GM23248 (cell line): Measurements from ENCODE around the gene CLEC16A. TPM values are rescaled to one million over a fixed set of nuclear protein-coding genes. Genes with fewer than 3 reads are reported as not detected.

Source experiments
- DNase-seq: peaks from one replicate; pipeline ENCODE4 v3.0.0-alpha.2; 2015
- H2AFZ ChIP-seq: fragments of 200-600 bp; sonication (generic); 2 replicates; pipeline ENCODE4 v1.6.1; 2016; ENCODE audit warnings: antibody characterized with exemption
- H3F3A ChIP-seq: fragments of 200-600 bp; sonication (generic); 2 replicates; pipeline ENCODE4 v1.6.1; 2016; ENCODE audit warnings: mild to moderate bottlenecking, antibody characterized with exemption, mixed run types; ENCODE audit not compliant: insufficient read depth
- H3K27ac ChIP-seq: fragments of 200-600 bp; sonication (generic); 2 replicates; pipeline ENCODE4 v1.5.1; 2016; ENCODE audit warnings: mild to moderate bottlenecking
- H3K27me3 ChIP-seq: fragments of 200-600 bp; sonication (generic); replicated peaks from 2 replicates; pipeline ENCODE4 v1.6.1; 2016; ENCODE audit warnings: mild to moderate bottlenecking; ENCODE audit not compliant: insufficient read depth
- H3K36me3 ChIP-seq: fragments of 200-600 bp; sonication (generic); 2 replicates; pipeline ENCODE4 v1.6.1; 2016; ENCODE audit warnings: low read depth, mild to moderate bottlenecking
- H3K4me1 ChIP-seq: fragments of 200-600 bp; sonication (generic); 2 replicates; pipeline ENCODE4 v1.6.1; 2016; ENCODE audit warnings: mild to moderate bottlenecking; ENCODE audit not compliant: insufficient read depth
- H3K4me2 ChIP-seq: fragments of 200-600 bp; sonication (generic); one replicate; pipeline ENCODE4 v1.6.1; 2016; ENCODE audit warnings: mild to moderate bottlenecking; ENCODE audit not compliant: unreplicated experiment
- H3K4me3 ChIP-seq: fragments of 200-600 bp; sonication (generic); 2 replicates; pipeline ENCODE4 v1.5.1; 2016; ENCODE audit warnings: mild to moderate bottlenecking
- H3K79me2 ChIP-seq: fragments of 200-600 bp; sonication (generic); 2 replicates; pipeline ENCODE4 v1.6.1; 2016; ENCODE audit warnings: mild to moderate bottlenecking; ENCODE audit not compliant: insufficient read depth
- H3K9ac ChIP-seq: fragments of 200-600 bp; sonication (generic); 2 replicates; pipeline ENCODE4 v1.6.1; 2016; ENCODE audit warnings: mild to moderate bottlenecking
- H3K9me2 ChIP-seq: fragments of 200-600 bp; sonication (generic); 2 replicates; pipeline ENCODE4 v1.6.1; 2016; ENCODE audit warnings: mixed run types, mild to moderate bottlenecking, moderate library complexity; ENCODE audit not compliant: insufficient read depth
- H3K9me3 ChIP-seq: fragments of 200-600 bp; sonication (generic); one replicate; pipeline ENCODE4 v1.6.1; 2017; ENCODE audit warnings: low read depth
- H4K20me1 ChIP-seq: fragments of 200-600 bp; sonication (generic); 2 replicates; pipeline ENCODE4 v1.6.0; 2016; ENCODE audit not compliant: insufficient read depth
- EZH2 ChIP-seq: fragments of 200-600 bp; sonication (generic); IDR thresholded peaks from 2 replicates; pipeline ENCODE4 v1.6.1; 2018; ENCODE audit warnings: antibody characterized with exemption, mild to moderate bottlenecking; ENCODE audit not compliant: insufficient read depth, poor library complexity, severe bottlenecking
- EZH2phosphoT487 ChIP-seq: fragments of 200-600 bp; sonication (generic); IDR thresholded peaks from 2 replicates; pipeline ENCODE4 v1.6.1; 2018; ENCODE audit warnings: antibody characterized with exemption, moderate library complexity, mild to moderate bottlenecking, low read depth; ENCODE audit not compliant: insufficient read depth
- WGBS, 2 experiments: methylation state at CpG; one replicate each; pipeline ENCODE4 v1.1.6; 2015 to 2017; ENCODE audit warnings: low lambda C conversion rate in 2 of 2, low coverage in 1 of 2; ENCODE audit errors: missing lambda C conversion rate in 2 of 2; 5-methylcytosine and 5-hydroxymethylcytosine counted together
- in situ Hi-C: fragments of 300-500 bp; cut with MboI; formaldehyde crosslinking; loops from 2 replicates; pipeline ENCODE4 v1.15.0; 2020
- polyA plus RNA-seq: library from polyadenylated mRNA; unstranded; fragments of >200 nt; fragmentation: Nextera tagmentation; extraction: Ambion mirVana; gene quantifications from 2 replicates; pipeline ENCODE4 v1.2.1, GENCODE V29; 2016
- total RNA-seq: library from RNA; depleted of rRNA; stranded (reverse); fragments of >200 nt; shearing (Covaris generic); gene quantifications from 2 replicates; pipeline ENCODE4 v1.2.3, GENCODE V29; 2014

Gene CLEC16A
- total and polyA plus RNA-seq, 2 experiments from 2014 or later, result 13.2 to 21.4 TPM

GRCh38 chr16:11108466-11108805, 164.1 kb downstream of the CLEC16A start:
- no peaks in the 10 kb centered on the region for H3K9me3 ChIP-seq
- no peak overlapping the region for H3K27ac ChIP-seq
- no peak overlapping the region for H3K4me3 ChIP-seq
- H3K27me3 ChIP-seq, result no peaks in the 10 kb centered on the region
- in situ Hi-C loops, result no loop called here
- H3K36me3 ChIP-seq, result no peaks in the 10 kb centered on the region
- TF ChIP-seq EZH2 (no peak), EZH2phosphoT487 (no peak)
- H4K20me1 ChIP-seq, result no peaks in the 10 kb centered on the region
- H3K4me1 ChIP-seq, result peaks cover 26% of the 10 kb centered on the region
- H3K79me2 ChIP-seq, result no peaks in the 10 kb centered on the region
- H3K4me2 ChIP-seq, result no peak overlapping the region
- peaks cover 20% of the 10 kb centered on the region for H3F3A ChIP-seq
- H3K9ac ChIP-seq, result no peak overlapping the region
- no peak for DNase-seq
- H3K9me2 ChIP-seq, result no peaks in the 10 kb centered on the region
- H2AFZ ChIP-seq, result no peak overlapping the region

DNA sequence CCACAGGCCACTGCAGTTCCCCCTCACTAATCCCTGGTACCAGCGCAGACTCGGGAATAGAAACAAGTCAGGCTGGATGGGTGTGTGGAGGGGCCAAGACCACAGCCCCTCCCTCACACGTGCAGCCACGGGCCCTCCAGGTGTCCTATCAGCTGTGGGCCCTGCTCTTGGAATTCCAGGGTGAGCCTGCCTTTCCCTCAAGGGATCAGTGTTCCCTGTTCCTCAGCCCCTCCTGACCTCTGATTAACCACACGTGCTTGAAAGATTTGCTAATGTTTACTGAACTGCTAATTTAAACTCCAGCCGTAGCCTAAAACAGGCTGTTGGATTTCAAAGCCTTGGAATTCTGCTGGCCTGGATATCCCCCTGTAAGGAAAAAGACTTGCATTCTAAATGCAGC, 165.2 kb downstream of the CLEC16A start:
- H3F3A ChIP-seq, result peaks cover 13% of the 10 kb centered on the region
- no peak overlapping the region for H2AFZ ChIP-seq
- no peak overlapping the region for H3K4me2 ChIP-seq
- H3K9ac ChIP-seq, result no peak overlapping the region
- no peaks in the 10 kb centered on the region for H4K20me1 ChIP-seq
- no peak overlapping the region for H3K27ac ChIP-seq
- H3K4me3 ChIP-seq, result no peak overlapping the region
- H3K9me3 ChIP-seq, result no peaks in the 10 kb centered on the region
- no peaks in the 10 kb centered on the region for H3K27me3 ChIP-seq
- in situ Hi-C loops, result no loop called here
- DNase-seq, result no peak
- 88% methylated on average over 6 of the region's 6 CpGs for WGBS, 2 experiments
- H3K79me2 ChIP-seq, result no peaks in the 10 kb centered on the region
- TF ChIP-seq EZH2phosphoT487 (no peak), EZH2 (no peak)
- peaks cover 19% of the 10 kb centered on the region for H3K4me1 ChIP-seq
- no peaks in the 10 kb centered on the region for H3K36me3 ChIP-seq
- no peaks in the 10 kb centered on the region for H3K9me2 ChIP-seq

DNA sequence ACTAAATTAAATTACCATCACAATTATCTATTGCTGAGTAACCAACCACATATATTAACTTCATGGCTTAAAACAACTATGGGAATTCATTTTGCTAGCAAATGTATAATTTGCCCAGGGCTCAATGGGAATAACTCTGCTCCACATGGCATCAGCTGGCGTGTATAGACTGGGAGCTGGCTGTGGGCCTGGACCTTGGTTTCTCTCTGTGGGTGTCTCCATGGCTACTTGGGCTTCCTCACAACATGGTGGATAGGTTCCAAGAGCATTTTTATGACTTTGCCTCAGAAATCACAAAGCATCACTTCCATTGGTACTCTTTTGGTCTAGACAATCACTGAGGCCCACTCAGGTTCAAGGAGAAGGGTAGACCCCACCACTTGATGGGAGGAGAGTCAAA, 166.8 kb downstream of the CLEC16A start:
- no peak for DNase-seq
- H3K4me3 ChIP-seq, result no peak overlapping the region
- H3K9ac ChIP-seq, result no peak overlapping the region
- no peaks in the 10 kb centered on the region for H3K9me2 ChIP-seq
- H3K27me3 ChIP-seq, result no peaks in the 10 kb centered on the region
- H3K27ac ChIP-seq, result no peak overlapping the region
- in situ Hi-C loops, result no loop called here
- no peaks in the 10 kb centered on the region for H3K79me2 ChIP-seq
- 93 to 100% methylated on average over 1 of the region's 1 CpG for WGBS, 2 experiments
- no peak overlapping the region for H3K4me2 ChIP-seq
- no peaks in the 10 kb centered on the region for H3K9me3 ChIP-seq
- H3F3A ChIP-seq, result no peaks in the 10 kb centered on the region
- H3K4me1 ChIP-seq, result peaks cover 10% of the 10 kb centered on the region; the same call in 1 of the 2 replicates
- H3K36me3 ChIP-seq, result no peaks in the 10 kb centered on the region
- TF ChIP-seq EZH2phosphoT487, result no peak
- no peak for TF ChIP-seq EZH2
- H2AFZ ChIP-seq, result no peak overlapping the region
- no peaks in the 10 kb centered on the region for H4K20me1 ChIP-seq

- H3K9me2 ChIP-seq, result no peaks in the 10 kb centered on the region
- no peak overlapping the region for H3K9ac ChIP-seq
- DNase-seq, result no peak
- no peaks in the 10 kb centered on the region for H4K20me1 ChIP-seq
- no peaks in the 10 kb centered on the region for H3K27me3 ChIP-seq
- H2AFZ ChIP-seq, result no peak overlapping the region
- H3K4me3 ChIP-seq, result no peak overlapping the region
- no peaks in the 10 kb centered on the region for H3K9me3 ChIP-seq
- H3K4me2 ChIP-seq, result no peak overlapping the region
- in situ Hi-C loops, result no loop called here
- TF ChIP-seq EZH2phosphoT487 (no peak), EZH2 (no peak)
- no peak overlapping the region for H3K27ac ChIP-seq
- no peaks in the 10 kb centered on the region for H3K79me2 ChIP-seq
- 89 to 91% methylated on average over 9 of the region's 9 CpGs for WGBS, 2 experiments
- peaks cover 10% of the 10 kb centered on the region; the same call in 1 of the 2 replicates for H3K4me1 ChIP-seq
- H3K36me3 ChIP-seq, result no peaks in the 10 kb centered on the region
- H3F3A ChIP-seq, result no peaks in the 10 kb centered on the region
These were observed 167.7 kb downstream of the CLEC16A start for GRCh38 chr16:11111856-11112634.
